Brain microvascular endothelial cell (primary cell): Measurements from ENCODE around the gene APOBEC3H.

Source experiments
- DNase-seq: peaks from one replicate; pipeline ENCODE4 v3.0.0-alpha.2; 2020
- H3K27ac ChIP-seq: fragments of 250-450 bp; sonication (Bioruptor Pico); 2 replicates; pipeline ENCODE4 v1.5.1; 2020; ENCODE audit warnings: mild to moderate bottlenecking, moderate library complexity
- H3K27me3 ChIP-seq: fragments of 250-450 bp; sonication (Bioruptor Pico); replicated peaks from 2 replicates; pipeline ENCODE4 v1.5.1; 2020; ENCODE audit warnings: mild to moderate bottlenecking
- H3K36me3 ChIP-seq: fragments of 250-450 bp; sonication (Bioruptor Pico); replicated peaks from 2 replicates; pipeline ENCODE4 v1.5.1; 2020; ENCODE audit warnings: mild to moderate bottlenecking
- H3K4me3 ChIP-seq: 2 replicates; pipeline ENCODE4 v1.5.1; 2011; ENCODE audit warnings: low read depth, mild to moderate bottlenecking, control low read depth, low read length, moderate library complexity
- CTCF ChIP-seq: IDR thresholded peaks from 2 replicates; pipeline ENCODE4 v1.5.1; 2011; ENCODE audit warnings: low read depth, mild to moderate bottlenecking, moderate library complexity, low read length, control low read depth, inconsistent platforms; ENCODE audit errors: missing control alignments
- in situ Hi-C: cut with HindIII; loops from 2 replicates; pipeline ENCODE4 v1.10.0; 2017; ENCODE audit warnings: low sequenced_read_pairs, low pct_ligation_motif_present

The APOBEC3H gene

GRCh38 chr22:39110631-39111561, 13.9 kb downstream of the APOBEC3H start:
- no peak overlapping the region for H3K4me3 ChIP-seq
- no peaks in the 10 kb centered on the region for H3K36me3 ChIP-seq
- TF ChIP-seq CTCF = no peak
- in situ Hi-C loops = no loop called here
- H3K27me3 ChIP-seq = peaks cover 13% of the 10 kb centered on the region
- no peak for DNase-seq
- no peak overlapping the region for H3K27ac ChIP-seq

GRCh38 chr22:39114112-39114511, 17.1 kb downstream of the APOBEC3H start:
- H3K27ac ChIP-seq = no peak overlapping the region
- in situ Hi-C loops = no loop called here
- no peak for TF ChIP-seq CTCF
- DNase-seq = no peak
- no peaks in the 10 kb centered on the region for H3K36me3 ChIP-seq
- peaks cover 18% of the 10 kb centered on the region for H3K27me3 ChIP-seq
- H3K4me3 ChIP-seq = no peak overlapping the region

GRCh38 chr22:39115570-39115969, 18.5 kb downstream of the APOBEC3H start:
- in situ Hi-C loops = no loop called here
- no peak overlapping the region for H3K27ac ChIP-seq
- TF ChIP-seq CTCF = no peak

GRCh38 chr22:39115977-39116621, 19.1 kb downstream of the APOBEC3H start:
- in situ Hi-C loops = no loop called here
- no peaks in the 10 kb centered on the region for H3K36me3 ChIP-seq
- no peak for DNase-seq
- peaks cover 15% of the 10 kb centered on the region for H3K27me3 ChIP-seq
- H3K27ac ChIP-seq = no peak overlapping the region
- TF ChIP-seq CTCF = no peak
- H3K4me3 ChIP-seq = no peak overlapping the region

More at GRCh38 chr22:39115570-39115969, 18.5 kb downstream of the APOBEC3H start:
- Histone ChIP-seq H3K36me3 (no peaks in the 10 kb centered on the region), H3K27me3 (peaks cover 18% of the 10 kb centered on the region), H3K4me3 (no peak overlapping the region)
- no peak for DNase-seq

GRCh38 chr22:39117585-39118191, 20.6 kb downstream of the APOBEC3H start:
- Histone ChIP-seq H3K4me3 (no peak overlapping the region), H3K36me3 (no peaks in the 10 kb centered on the region), H3K27ac (no peak overlapping the region), H3K27me3 (peaks cover 14% of the 10 kb centered on the region)
- peak; percentile 65 for TF ChIP-seq CTCF
- DNase-seq = peak; percentile 20
- in situ Hi-C loops = no loop called here
